GM12801 (cell line): ENCODE results near the gene CDIPT.

Experiments
- CTCF ChIP-seq: IDR thresholded peaks from one replicate; pipeline ENCODE4 v1.5.1; 2011; ENCODE audit warnings: control low read depth; ENCODE audit not compliant: insufficient read length; ENCODE audit errors: extremely low read depth

Gene CDIPT

GRCh38 chr16:29899516-29900101 is 36.6 kb upstream of the CDIPT start, which contains the start of gene SEZ6L2:
SEZ6L2 (minus strand) TSS chr16:29899550; CDS start chr16:29899019, 531 bp downstream.
- no peak for TF ChIP-seq CTCF

GRCh38 chr16:29898804-29899515 is 35.9 kb upstream of the CDIPT start:
- no peak for TF ChIP-seq CTCF

GRCh38 chr16:29898135-29898803 is 35.2 kb upstream of the CDIPT start:
- TF ChIP-seq CTCF = no peak

GRCh38 chr16:29897333-29897732 is 34.3 kb upstream of the CDIPT start:
- TF ChIP-seq CTCF = no peak

- no peak for TF ChIP-seq CTCF
These were observed 33.8 kb upstream of the CDIPT start for GRCh38 chr16:29896841-29897240.

- no peak for TF ChIP-seq CTCF
These were observed 31.3 kb upstream of the CDIPT start for GRCh38 chr16:29894352-29894751.

- no peak for TF ChIP-seq CTCF
These were observed 30.5 kb upstream of the CDIPT start for GRCh38 chr16:29893553-29893952.
